ENCODE data around the gene PROM1. TPM values are rescaled to one million over a fixed set of nuclear protein-coding genes. Genes with fewer than 3 reads are reported as not detected.
A peak's percentile ranks its signal among the peaks of the same experiment; 100 is the strongest.

The PROM1 gene
- total and polyA plus RNA-seq, 2 of the 4 experiments (the other 2 are of a cell fraction) = not detected

GRCh38 chr4:16031546-16032395 lies 52.1 kb downstream of the PROM1 start:
- Histone ChIP-seq H3K27me3 (ENCODE audit: control insufficient read depth, insufficient read depth, low read length) (no peaks in the 10 kb centered on the region), H3K14ac (replicated peaks; ENCODE audit: low read depth, low read length) (no peak overlapping the region), H2BK120ac (ENCODE audit: low read depth, low read length) (no peak overlapping the region; the same call in 1 of the 2 replicates), H3K4me3 (ENCODE audit: insufficient read depth, low read depth, low read length) (no peak overlapping the region), H3K9me1 (ENCODE audit: insufficient read depth, low read length) (no peaks in the 10 kb centered on the region), H3K9me3 (ENCODE audit: control insufficient read depth, insufficient read depth, low read length) (no peaks in the 10 kb centered on the region), H3K36me3 (ENCODE audit: control insufficient read depth, insufficient read depth, low read length) (no peaks in the 10 kb centered on the region), H3K23ac (ENCODE audit: low read depth, low read length) (no peak overlapping the region), H3K4me1 (ENCODE audit: control insufficient read depth, insufficient read depth, low read length) (peaks cover 4% of the 10 kb centered on the region; the same call in 1 of the 2 replicates), H2BK5ac (ENCODE audit: low read depth, low read length, poor library complexity, severe bottlenecking) (no peak overlapping the region), H2AK5ac (ENCODE audit: low read depth, low read length) (peak overlapping the region; percentile 27; the same call in 1 of the 2 replicates), H2BK15ac (ENCODE audit: low read depth, low read length) (no peak overlapping the region), H3K9ac (ENCODE audit: low read depth, low read length) (no peak overlapping the region), H2BK20ac (ENCODE audit: low read depth, low read length) (peak overlapping the region; percentile 50; the same call in 1 of the 2 replicates), H3K4ac (ENCODE audit: low read depth, low read length) (peak overlapping the region; percentile 37; the same call in 1 of the 2 replicates), H4K20me1 (ENCODE audit: insufficient read depth, low read length) (no peaks in the 10 kb centered on the region), H4K91ac (ENCODE audit: insufficient read depth, low read depth, low read length) (0 out of 2 replicates have a peak overlapping the region, but pooled peaks have one; percentile 23), H2AFZ (replicated peaks; ENCODE audit: low read length, poor library complexity) (no peak overlapping the region), H3K79me1 (ENCODE audit: low read depth in 1 of 2, low read length in 2 of 2) (no peaks in the 10 kb centered on the region), H4K5ac (ENCODE audit: low read depth, low read length) (no peak overlapping the region), H3K56ac (ENCODE audit: extremely low read depth, insufficient read depth, low read length) (no peak overlapping the region), H2AK9ac (replicated peaks; ENCODE audit: low read depth, low read length, poor library complexity) (no peak overlapping the region), H3K27ac (ENCODE audit: insufficient read depth, low read length) (no peak overlapping the region), H3K18ac (ENCODE audit: low read depth, low read length) (peak overlapping the region; percentile 75; the same call in 1 of the 2 replicates), H3K4me2 (ENCODE audit: low read depth, low read length) (no peak overlapping the region), H4K8ac (ENCODE audit: low read depth in 2 of 2, low read length in 2 of 2) (no peak overlapping the region)
- in situ Hi-C loops (cut with MboI; ENCODE audit: low sequenced_read_pairs) = loop anchor here (5.0 kb wide), 1 partner anchor 236 kb away; no protein-coding TSS in a partner anchor
- ATAC-seq (ENCODE audit: low read depth) (no peak), DNase-seq (no peak)
- BruUV-seq (replicated peaks) = no TSS peak
- WGBS, 2 experiments (ENCODE audit: extremely low coverage in 2 of 2, insufficient read length in 1 of 2) = no CpG with 5 or more reads among the region's 2 CpGs
- ChIA-PET CTCF (interaction anchor here (0.7 kb wide), 1 partner anchor 1691 kb away, joined by 13 read pairs; no protein-coding TSS in a partner anchor), POLR2A (ENCODE audit: unreplicated experiment) (no interaction called here)
- intact Hi-C loops (cut with micrococcal nuclease) = no loop called here
- dilution Hi-C loops (cut with HindIII; ENCODE audit: low sequenced_read_pairs, unreplicated experiment) = no loop called here
- TF ChIP-seq RCOR1 (IDR thresholded peaks at IDR 0.05; ENCODE audit: insufficient replicate concordance, low read length) = no peak
- TF ChIP-seq RFX5 (IDR thresholded peaks at IDR 0.05; ENCODE audit: low read depth, low read length) = no peak
- no peak for TF ChIP-seq RAD21 (IDR thresholded peaks at IDR 0.05; ENCODE audit: low read length)
- TF ChIP-seq NFE2L2 (IDR thresholded peaks at IDR 0.05; ENCODE audit: low read depth, low read length) = no peak
- no peak for TF ChIP-seq MAZ (IDR thresholded peaks at IDR 0.05; ENCODE audit: borderline replicate concordance, low read depth, low read length)
- TF ChIP-seq MAFK (IDR thresholded peaks at IDR 0.05; ENCODE audit: low read depth, low read length) = no peak
- TF ChIP-seq CHD1 (IDR thresholded peaks at IDR 0.05; ENCODE audit: low read depth, low read length) = no peak
- TF ChIP-seq FOS (IDR thresholded peaks at IDR 0.05; ENCODE audit: low read depth, low read length) = no peak
- TF ChIP-seq, protein P1, sequence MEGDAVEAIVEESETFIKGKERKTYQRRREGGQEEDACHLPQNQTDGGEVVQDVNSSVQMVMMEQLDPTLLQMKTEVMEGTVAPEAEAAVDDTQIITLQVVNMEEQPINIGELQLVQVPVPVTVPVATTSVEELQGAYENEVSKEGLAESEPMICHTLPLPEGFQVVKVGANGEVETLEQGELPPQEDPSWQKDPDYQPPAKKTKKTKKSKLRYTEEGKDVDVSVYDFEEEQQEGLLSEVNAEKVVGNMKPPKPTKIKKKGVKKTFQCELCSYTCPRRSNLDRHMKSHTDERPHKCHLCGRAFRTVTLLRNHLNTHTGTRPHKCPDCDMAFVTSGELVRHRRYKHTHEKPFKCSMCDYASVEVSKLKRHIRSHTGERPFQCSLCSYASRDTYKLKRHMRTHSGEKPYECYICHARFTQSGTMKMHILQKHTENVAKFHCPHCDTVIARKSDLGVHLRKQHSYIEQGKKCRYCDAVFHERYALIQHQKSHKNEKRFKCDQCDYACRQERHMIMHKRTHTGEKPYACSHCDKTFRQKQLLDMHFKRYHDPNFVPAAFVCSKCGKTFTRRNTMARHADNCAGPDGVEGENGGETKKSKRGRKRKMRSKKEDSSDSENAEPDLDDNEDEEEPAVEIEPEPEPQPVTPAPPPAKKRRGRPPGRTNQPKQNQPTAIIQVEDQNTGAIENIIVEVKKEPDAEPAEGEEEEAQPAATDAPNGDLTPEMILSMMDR (conservative IDR thresholded peaks at IDR 0.05; ENCODE audit: low read depth, low read length) = no peak
- TF ChIP-seq USF2 (IDR thresholded peaks at IDR 0.05; ENCODE audit: low read depth, low read length) = no peak
- no peak for TF ChIP-seq BHLHE40 (IDR thresholded peaks at IDR 0.05; ENCODE audit: low read depth, low read length)
- no peak for TF ChIP-seq POLR2A (IDR thresholded peaks at IDR 0.05; ENCODE audit: low read depth, low read length)
- no peak for TF ChIP-seq ELK1 (IDR thresholded peaks at IDR 0.05; ENCODE audit: borderline replicate concordance, low read depth, low read length)
- TF ChIP-seq SMC3 (IDR thresholded peaks at IDR 0.05; ENCODE audit: low read depth, low read length) = no peak
